Uterus (tissue), 4 donors: ENCODE measurements around the gene ZNHIT3. TPM values are rescaled to one million over a fixed set of nuclear protein-coding genes. Genes with fewer than 3 reads are reported as not detected.

Source experiments
- DNase-seq, 2 donors: peaks; one replicate each; pipeline ENCODE4 v3.0.0-alpha.2; 2019 to 2020
- H3K27ac ChIP-seq, 2 donors: fragments of 200-600 bp; sonication (generic); 1 replicate in 1 of 2; 2 replicates in 1 of 2; pipeline ENCODE4 v1.5.1; 2016 to 2018
- H3K27me3 ChIP-seq, 2 donors: fragments of 200-600 bp; sonication (generic); one replicate each; pipeline ENCODE4 v1.5.1; 2018 to 2019; ENCODE audit warnings: control low read depth in 1 of 2
- H3K36me3 ChIP-seq, 2 donors: fragments of 200-600 bp; sonication (generic); one replicate each; pipeline ENCODE4 v1.5.1; 2019; ENCODE audit warnings: control low read depth in 1 of 2
- H3K4me1 ChIP-seq, 2 donors: fragments of 200-600 bp; sonication (generic); one replicate each; pipeline ENCODE4 v1.5.1; 2018 to 2019; ENCODE audit warnings: control low read depth in 1 of 2
- H3K4me3 ChIP-seq, 2 donors: fragments of 200-600 bp; sonication (generic); 1 replicate in 1 of 2; 2 replicates in 1 of 2; pipeline ENCODE4 v1.5.1; 2018 to 2019; ENCODE audit warnings: mild to moderate bottlenecking in 1 of 2
- H3K9me3 ChIP-seq, 2 donors: fragments of 200-600 bp; sonication (generic); one replicate each; pipeline ENCODE4 v1.5.1; 2019; ENCODE audit warnings: control low read depth in 1 of 2
- POLR2A ChIP-seq, 2 donors: fragments of 450-650 bp; IDR thresholded peaks; one replicate each; pipeline ENCODE4 v1.6.1; 2016; ENCODE audit warnings: antibody characterized with exemption in 2 of 2, mild to moderate bottlenecking in 1 of 2, moderate library complexity in 1 of 2
- intact Hi-C: fragments of 100-400 bp; cut with DNase I; formaldehyde crosslinking; loops from one replicate; pipeline ENCODE4 v1.15.1; 2023; ENCODE audit warnings: low total_unique reads
- total RNA-seq, 4 donors: library from RNA; depleted of rRNA in 3 of 4; stranded (reverse); fragments of >200 nt in 3 of 4; gene quantifications; one replicate each; pipeline versions ENCODE4 v1.1.0 to v1.2.4, GENCODE V29; 2014 to 2023
- TF ChIP-seq, protein P1 (sequence below), 4 experiments: fragments of 200-600 bp in 2 of 4; fragments of 450-650 bp in 2 of 4; sonication (generic) in 2 of 4; IDR thresholded peaks; one replicate each; pipeline ENCODE4 v1.5.1; 2016 to 2019; ENCODE audit warnings: antibody characterized with exemption in 4 of 4, mild to moderate bottlenecking in 2 of 4, moderate library complexity in 1 of 4
- donor health status: DM: yes; HTN: yes; CAD: no.

ZNHIT3 gene
- total RNA-seq, 4 donors from 2014 or later, result 10.0 to 34.5 (median 24.4) TPM

- Histone ChIP-seq H3K4me3 (no peak overlapping the region), H3K27me3 (no peaks in the 10 kb centered on the region), H3K36me3 (no peaks in the 10 kb centered on the region), H3K4me1 (no peaks in the 10 kb centered on the region), H3K27ac (no peak overlapping the region), H3K9me3 (no peaks in the 10 kb centered on the region)
- intact Hi-C loops, result no loop called here
- no peak for DNase-seq
- TF ChIP-seq POLR2A (IDR thresholded peaks at IDR 0.05), result no peak
- TF ChIP-seq, protein P1, sequence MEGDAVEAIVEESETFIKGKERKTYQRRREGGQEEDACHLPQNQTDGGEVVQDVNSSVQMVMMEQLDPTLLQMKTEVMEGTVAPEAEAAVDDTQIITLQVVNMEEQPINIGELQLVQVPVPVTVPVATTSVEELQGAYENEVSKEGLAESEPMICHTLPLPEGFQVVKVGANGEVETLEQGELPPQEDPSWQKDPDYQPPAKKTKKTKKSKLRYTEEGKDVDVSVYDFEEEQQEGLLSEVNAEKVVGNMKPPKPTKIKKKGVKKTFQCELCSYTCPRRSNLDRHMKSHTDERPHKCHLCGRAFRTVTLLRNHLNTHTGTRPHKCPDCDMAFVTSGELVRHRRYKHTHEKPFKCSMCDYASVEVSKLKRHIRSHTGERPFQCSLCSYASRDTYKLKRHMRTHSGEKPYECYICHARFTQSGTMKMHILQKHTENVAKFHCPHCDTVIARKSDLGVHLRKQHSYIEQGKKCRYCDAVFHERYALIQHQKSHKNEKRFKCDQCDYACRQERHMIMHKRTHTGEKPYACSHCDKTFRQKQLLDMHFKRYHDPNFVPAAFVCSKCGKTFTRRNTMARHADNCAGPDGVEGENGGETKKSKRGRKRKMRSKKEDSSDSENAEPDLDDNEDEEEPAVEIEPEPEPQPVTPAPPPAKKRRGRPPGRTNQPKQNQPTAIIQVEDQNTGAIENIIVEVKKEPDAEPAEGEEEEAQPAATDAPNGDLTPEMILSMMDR (IDR thresholded peaks at IDR 0.05), result no peak
Observed at GRCh38 chr17:36498155-36498554, 11.7 kb downstream of the ZNHIT3 start.

DNA sequence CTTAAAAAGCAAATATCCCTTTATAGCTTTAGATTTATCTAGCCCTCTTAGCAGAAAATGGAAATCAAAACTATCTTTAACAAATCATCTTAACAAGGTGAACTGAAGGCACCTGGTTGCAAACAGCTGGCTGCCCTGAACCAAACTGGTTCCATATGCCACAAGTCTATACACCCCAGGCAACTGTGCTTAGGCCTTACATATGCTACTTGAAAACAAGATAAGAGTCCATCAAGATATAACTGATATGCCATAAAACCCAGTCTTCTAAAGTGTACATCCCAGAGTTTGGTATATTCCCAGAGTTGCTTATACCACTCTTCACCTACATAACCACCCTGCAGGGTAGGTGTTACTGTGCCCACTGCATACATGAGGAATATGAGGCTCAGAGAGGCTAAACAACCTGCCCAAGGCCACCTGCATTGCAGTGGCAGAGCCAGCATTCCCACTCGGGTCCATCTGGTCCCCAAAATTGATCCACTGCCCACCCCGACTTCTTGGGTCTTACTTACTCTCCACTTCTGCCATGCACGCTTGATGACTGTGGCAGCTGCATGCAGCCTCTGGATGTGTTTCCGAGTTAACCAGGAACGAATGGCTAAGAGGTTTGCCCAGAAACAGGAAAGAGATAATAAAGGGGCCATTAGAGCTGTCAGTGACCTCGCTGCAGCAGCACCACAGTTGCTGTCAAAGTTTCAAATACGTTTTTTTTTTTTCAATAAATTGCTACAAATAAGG, 12.2 kb downstream of the ZNHIT3 start:
- Histone ChIP-seq H3K4me3 (no peak overlapping the region), H3K4me1 (no peaks in the 10 kb centered on the region), H3K27ac (no peak overlapping the region), H3K9me3 (no peaks in the 10 kb centered on the region), H3K36me3 (no peaks in the 10 kb centered on the region), H3K27me3 (no peaks in the 10 kb centered on the region)
- intact Hi-C loops, result no loop called here
- no peak for TF ChIP-seq POLR2A (IDR thresholded peaks at IDR 0.05)
- DNase-seq, result no peak

GRCh38 chr17:36500745-36501225, 14.3 kb downstream of the ZNHIT3 start:
- Histone ChIP-seq H3K9me3 (no peaks in the 10 kb centered on the region), H3K27ac (no peak overlapping the region), H3K36me3 (no peaks in the 10 kb centered on the region), H3K27me3 (no peaks in the 10 kb centered on the region), H3K4me3 (no peak overlapping the region), H3K4me1 (no peaks in the 10 kb centered on the region)
- DNase-seq, result no peak
- no peak for TF ChIP-seq POLR2A (IDR thresholded peaks at IDR 0.05)
- TF ChIP-seq, protein P1 (IDR thresholded peaks at IDR 0.05), result no peak
- intact Hi-C loops, result no loop called here

DNA sequence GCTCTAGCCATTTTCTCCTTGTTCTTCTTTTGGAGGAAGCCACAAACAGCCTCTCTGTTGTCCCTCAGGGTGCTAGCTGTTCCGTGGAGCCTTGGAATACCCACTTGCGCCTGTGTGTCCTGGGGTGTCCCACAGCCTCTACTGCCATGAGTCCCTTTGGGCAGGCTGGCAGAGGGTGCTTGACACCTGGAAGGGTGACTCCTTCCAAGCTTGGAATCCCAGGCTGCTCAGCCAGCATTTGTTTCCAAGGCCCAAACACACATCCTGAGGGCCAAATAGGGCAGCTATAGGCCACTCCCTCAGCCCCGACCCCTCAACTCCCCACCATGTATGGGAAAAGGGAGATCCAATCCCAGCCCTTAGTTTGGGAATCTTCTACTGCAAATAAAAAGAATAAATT, 14.9 kb downstream of the ZNHIT3 start:
- Histone ChIP-seq H3K4me3 (no peak overlapping the region), H3K27ac (no peak overlapping the region), H3K36me3 (no peaks in the 10 kb centered on the region), H3K27me3 (no peaks in the 10 kb centered on the region), H3K9me3 (no peaks in the 10 kb centered on the region), H3K4me1 (no peaks in the 10 kb centered on the region)
- no peak for TF ChIP-seq POLR2A (IDR thresholded peaks at IDR 0.05)
- TF ChIP-seq, protein P1 (IDR thresholded peaks at IDR 0.05), result no peak
- intact Hi-C loops, result no loop called here
- no peak for DNase-seq

DNA sequence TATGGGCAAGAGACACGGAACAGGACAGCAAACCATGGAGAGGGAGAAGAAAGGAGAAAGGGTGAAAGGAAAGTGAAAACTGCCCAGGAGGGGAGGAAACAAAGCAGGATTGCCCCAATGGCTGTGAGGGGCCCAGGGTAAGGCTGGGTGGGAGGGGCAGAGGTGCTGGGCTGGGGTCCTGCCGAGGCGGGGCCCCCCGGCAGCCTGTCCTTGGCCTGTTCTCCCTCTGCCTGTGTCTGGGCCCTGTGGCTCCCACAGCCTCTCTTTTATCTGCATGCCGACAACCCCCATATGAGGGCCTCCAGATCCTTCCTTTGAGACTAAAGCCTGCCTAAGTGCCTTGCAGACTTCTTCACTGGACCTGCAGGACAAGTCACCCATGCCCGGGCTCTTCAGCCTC, 15.5 kb downstream of the ZNHIT3 start:
- no peaks in the 10 kb centered on the region for H3K36me3 ChIP-seq

More for the DNA sequence above, 15.5 kb downstream of the ZNHIT3 start:
- TF ChIP-seq, protein P1 (IDR thresholded peaks at IDR 0.05), result no peak
- TF ChIP-seq POLR2A (IDR thresholded peaks at IDR 0.05), result no peak
- Histone ChIP-seq H3K27ac (no peak overlapping the region), H3K4me1 (no peaks in the 10 kb centered on the region), H3K9me3 (no peaks in the 10 kb centered on the region), H3K4me3 (no peak overlapping the region), H3K27me3 (no peaks in the 10 kb centered on the region)
- intact Hi-C loops, result no loop called here
- DNase-seq, result no peak
